ENCODE data around the gene DHRS2. TPM values are rescaled to one million over a fixed set of nuclear protein-coding genes. Genes with fewer than 3 reads are reported as not detected.
A peak's percentile ranks its signal among the peaks of the same experiment; 100 is the strongest.

Gene DHRS2
- total and polyA plus RNA-seq, 8 donors: 3.7 to 19.6 (median 6.7) TPM; not detected in 3

- no peak for DNase-seq
- H3K27ac ChIP-seq: peak overlapping the region; percentile 69 to 87 (median 80)
- 24 to 46% (median 41%) methylated on average over 2 of the region's 2 CpGs for WGBS, 5 donors
- peaks cover 45 to 51% (median 48%) of the 10 kb centered on the region in 4 donors for H3K4me1 ChIP-seq
- no peaks in the 10 kb centered on the region for H3K9me3 ChIP-seq
- no peak for TF ChIP-seq POLR2A (IDR thresholded peaks at IDR 0.05)
- TF ChIP-seq CTCF (IDR thresholded peaks at IDR 0.05): no peak
- TF ChIP-seq POLR2AphosphoS5 (IDR thresholded peaks at IDR 0.05): no peak
- TF ChIP-seq EP300 (IDR thresholded peaks at IDR 0.05): no peak
- no peaks in the 10 kb centered on the region for H3K36me3 ChIP-seq
- intact Hi-C loops (cut with DNase I; ENCODE audit: low total_unique reads): no loop called here
- no peak overlapping the region for H3K4me3 ChIP-seq
- no peaks in the 10 kb centered on the region for H3K27me3 ChIP-seq
Measured at GRCh38 chr14:23610090-23610814, 25.9 kb upstream of the DHRS2 start.

- Histone ChIP-seq H3K36me3 (no peaks in the 10 kb centered on the region), H3K4me3 (no peak overlapping the region), H3K4me1 (peaks cover 45 to 52% (median 48%) of the 10 kb centered on the region in 4 donors), H3K27me3 (no peaks in the 10 kb centered on the region), H3K27ac (peak overlapping the region; percentile 69 to 87 (median 80)), H3K9me3 (no peaks in the 10 kb centered on the region)
- TF ChIP-seq POLR2AphosphoS5 (IDR thresholded peaks at IDR 0.05) (no peak), CTCF (IDR thresholded peaks at IDR 0.05) (no peak), EP300 (IDR thresholded peaks at IDR 0.05) (no peak), POLR2A (IDR thresholded peaks at IDR 0.05) (no peak)
- WGBS, 5 donors: 46 to 58% (median 51%) methylated on average over 4 of the region's 4 CpGs
- no peak for DNase-seq
- intact Hi-C loops (cut with DNase I; ENCODE audit: low total_unique reads): no loop called here
Measured at GRCh38 chr14:23610815-23611289, 25.3 kb upstream of the DHRS2 start.

- Histone ChIP-seq H3K27me3 (no peaks in the 10 kb centered on the region), H3K4me3 (no peak overlapping the region), H3K36me3 (no peaks in the 10 kb centered on the region), H3K4me1 (peaks cover 45 to 52% (median 47%) of the 10 kb centered on the region in 4 donors), H3K27ac (peak overlapping the region; percentile 69 to 87 (median 79)), H3K9me3 (no peaks in the 10 kb centered on the region)
- TF ChIP-seq EP300 (IDR thresholded peaks at IDR 0.05) (no peak), CTCF (IDR thresholded peaks at IDR 0.05) (no peak), POLR2AphosphoS5 (IDR thresholded peaks at IDR 0.05) (no peak), POLR2A (IDR thresholded peaks at IDR 0.05) (no peak)
- no peak for DNase-seq
- intact Hi-C loops (cut with DNase I; ENCODE audit: low total_unique reads): no loop called here
- 43 to 56% (median 55%) methylated on average over 4 of the region's 4 CpGs for WGBS, 5 donors
Measured at GRCh38 chr14:23612354-23612732, 23.8 kb upstream of the DHRS2 start.

GRCh38 chr14:23612802-23613201 lies 23.4 kb upstream of the DHRS2 start:
- DNase-seq: no peak
- peak overlapping the region; percentile 69 to 87 (median 79) for H3K27ac ChIP-seq
- H3K36me3 ChIP-seq: no peaks in the 10 kb centered on the region
- H3K27me3 ChIP-seq: no peaks in the 10 kb centered on the region
- H3K4me1 ChIP-seq: peaks cover 42 to 52% (median 46%) of the 10 kb centered on the region in 4 donors
- H3K4me3 ChIP-seq: no peak overlapping the region
- no peaks in the 10 kb centered on the region for H3K9me3 ChIP-seq
- WGBS, 5 donors: 86 to 97% (median 92%) methylated on average over 1 of the region's 1 CpG
- TF ChIP-seq CTCF (IDR thresholded peaks at IDR 0.05) (no peak), EP300 (IDR thresholded peaks at IDR 0.05) (no peak), POLR2A (IDR thresholded peaks at IDR 0.05) (no peak), POLR2AphosphoS5 (IDR thresholded peaks at IDR 0.05) (no peak)
- intact Hi-C loops (cut with DNase I; ENCODE audit: low total_unique reads): no loop called here

Measured in stomach (tissue), 9 donors.